ENCODE results near the gene SORL1-AS1.

The SORL1-AS1 gene

DNA sequence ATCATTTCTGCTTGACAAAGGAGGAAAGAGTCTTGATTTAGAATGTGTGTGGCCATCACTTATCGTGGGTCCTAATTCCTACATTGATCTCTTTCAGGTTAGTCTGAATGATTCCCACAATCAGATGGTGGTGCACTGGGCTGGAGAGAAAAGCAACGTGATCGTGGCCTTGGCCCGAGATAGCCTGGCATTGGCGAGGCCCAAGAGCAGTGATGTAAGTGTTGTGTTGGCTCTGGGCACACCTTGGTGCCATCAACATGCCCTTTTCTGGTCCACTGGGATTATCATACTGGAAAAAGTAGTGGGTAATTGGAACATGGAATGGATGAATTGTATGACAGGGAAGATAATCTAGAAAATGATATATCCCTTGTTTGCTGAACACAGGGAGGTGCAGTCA is 17.1 kb upstream of the SORL1-AS1 start:
- H3K4me2 ChIP-seq (ENCODE audit: low read length), result no peak overlapping the region
- TF ChIP-seq, protein P1, sequence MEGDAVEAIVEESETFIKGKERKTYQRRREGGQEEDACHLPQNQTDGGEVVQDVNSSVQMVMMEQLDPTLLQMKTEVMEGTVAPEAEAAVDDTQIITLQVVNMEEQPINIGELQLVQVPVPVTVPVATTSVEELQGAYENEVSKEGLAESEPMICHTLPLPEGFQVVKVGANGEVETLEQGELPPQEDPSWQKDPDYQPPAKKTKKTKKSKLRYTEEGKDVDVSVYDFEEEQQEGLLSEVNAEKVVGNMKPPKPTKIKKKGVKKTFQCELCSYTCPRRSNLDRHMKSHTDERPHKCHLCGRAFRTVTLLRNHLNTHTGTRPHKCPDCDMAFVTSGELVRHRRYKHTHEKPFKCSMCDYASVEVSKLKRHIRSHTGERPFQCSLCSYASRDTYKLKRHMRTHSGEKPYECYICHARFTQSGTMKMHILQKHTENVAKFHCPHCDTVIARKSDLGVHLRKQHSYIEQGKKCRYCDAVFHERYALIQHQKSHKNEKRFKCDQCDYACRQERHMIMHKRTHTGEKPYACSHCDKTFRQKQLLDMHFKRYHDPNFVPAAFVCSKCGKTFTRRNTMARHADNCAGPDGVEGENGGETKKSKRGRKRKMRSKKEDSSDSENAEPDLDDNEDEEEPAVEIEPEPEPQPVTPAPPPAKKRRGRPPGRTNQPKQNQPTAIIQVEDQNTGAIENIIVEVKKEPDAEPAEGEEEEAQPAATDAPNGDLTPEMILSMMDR (IDR thresholded peaks at IDR 0.05; ENCODE audit: low read depth, low read length), result no peak
- TF ChIP-seq EZH2phosphoT487 (IDR thresholded peaks at IDR 0.05; ENCODE audit: low read depth), result no peak
- H3K79me2 ChIP-seq (ENCODE audit: low read length), result peaks cover 96% of the 10 kb centered on the region
- peaks cover 96% of the 10 kb centered on the region for H4K20me1 ChIP-seq (ENCODE audit: insufficient read depth, low read length)
- peaks cover 34% of the 10 kb centered on the region for H3K4me1 ChIP-seq (ENCODE audit: low read length)
- H3K27me3 ChIP-seq (ENCODE audit: low read depth, low read length), result no peaks in the 10 kb centered on the region
- peaks cover 65% of the 10 kb centered on the region for H3K36me3 ChIP-seq (replicated peaks; ENCODE audit: low read depth, low read length)
- no peak overlapping the region for H3K9ac ChIP-seq (ENCODE audit: low read length)
- H2AFZ ChIP-seq (ENCODE audit: low read depth, low read length), result no peak overlapping the region
- no peak overlapping the region for H3K27ac ChIP-seq (ENCODE audit: low read length)
- H3K4me3 ChIP-seq (ENCODE audit: low read length), result no peak overlapping the region
- no peaks in the 10 kb centered on the region for H3K9me3 ChIP-seq (ENCODE audit: insufficient read depth, low read length)

DNA sequence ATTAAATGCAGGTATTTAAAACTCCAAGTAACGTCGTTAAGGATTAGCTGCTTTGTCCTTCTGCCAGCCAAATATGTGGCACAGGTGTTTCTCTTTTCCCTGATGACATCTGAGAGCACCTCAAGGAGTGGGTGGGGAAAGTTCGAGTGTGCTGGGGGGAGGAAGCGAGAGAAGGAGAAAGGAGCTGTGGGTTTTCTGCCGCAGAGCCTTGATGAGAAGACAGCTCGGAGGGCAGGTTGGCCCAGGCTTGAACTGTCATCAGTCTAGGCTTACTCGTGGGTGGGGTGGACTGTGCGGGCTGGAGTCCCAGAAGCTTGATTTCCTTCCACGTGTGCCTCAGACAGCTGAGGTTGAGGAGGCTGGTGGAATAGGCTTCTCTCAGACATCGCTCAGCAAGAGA is 15.2 kb upstream of the SORL1-AS1 start:
- Histone ChIP-seq H4K20me1 (ENCODE audit: insufficient read depth, low read length) (peaks cover 98% of the 10 kb centered on the region), H3K79me2 (ENCODE audit: low read length) (peaks cover 99% of the 10 kb centered on the region), H2AFZ (ENCODE audit: low read depth, low read length) (no peak overlapping the region), H3K9me3 (ENCODE audit: insufficient read depth, low read length) (no peaks in the 10 kb centered on the region), H3K4me3 (ENCODE audit: low read length) (no peak overlapping the region), H3K4me1 (ENCODE audit: low read length) (peaks cover 53% of the 10 kb centered on the region), H3K27me3 (ENCODE audit: low read depth, low read length) (no peaks in the 10 kb centered on the region), H3K9ac (ENCODE audit: low read length) (no peak overlapping the region), H3K4me2 (ENCODE audit: low read length) (peak overlapping the region; percentile 43), H3K27ac (ENCODE audit: low read length) (no peak overlapping the region), H3K36me3 (replicated peaks; ENCODE audit: low read depth, low read length) (peaks cover 53% of the 10 kb centered on the region)
- TF ChIP-seq, protein P1 (IDR thresholded peaks at IDR 0.05; ENCODE audit: low read depth, low read length), result no peak
- no peak for TF ChIP-seq EZH2phosphoT487 (IDR thresholded peaks at IDR 0.05; ENCODE audit: low read depth)

DNA sequence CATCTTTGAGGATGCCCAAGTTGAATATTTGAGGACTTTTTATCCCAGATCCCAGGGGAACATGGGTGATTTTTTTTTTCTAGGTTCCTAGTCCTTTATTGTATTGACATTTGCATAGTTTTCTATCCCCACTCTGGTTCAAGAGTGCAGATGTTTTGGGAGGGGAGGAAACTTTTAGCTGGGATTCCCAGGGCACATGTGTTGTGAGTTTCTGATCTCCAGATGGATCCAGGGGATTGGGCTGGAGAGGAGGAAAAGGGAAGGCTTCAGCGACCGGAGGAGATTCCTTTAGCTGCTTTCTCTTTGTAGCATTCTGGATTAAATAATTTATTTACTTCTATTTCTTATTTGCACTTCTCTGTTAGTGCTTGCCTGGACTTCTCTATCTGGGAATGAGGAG is 14.7 kb upstream of the SORL1-AS1 start:
- no peak for TF ChIP-seq EZH2phosphoT487 (IDR thresholded peaks at IDR 0.05; ENCODE audit: low read depth)
- TF ChIP-seq, protein P1 (IDR thresholded peaks at IDR 0.05; ENCODE audit: low read depth, low read length), result no peak
- H3K4me1 ChIP-seq (ENCODE audit: low read length), result peaks cover 58% of the 10 kb centered on the region

DNA sequence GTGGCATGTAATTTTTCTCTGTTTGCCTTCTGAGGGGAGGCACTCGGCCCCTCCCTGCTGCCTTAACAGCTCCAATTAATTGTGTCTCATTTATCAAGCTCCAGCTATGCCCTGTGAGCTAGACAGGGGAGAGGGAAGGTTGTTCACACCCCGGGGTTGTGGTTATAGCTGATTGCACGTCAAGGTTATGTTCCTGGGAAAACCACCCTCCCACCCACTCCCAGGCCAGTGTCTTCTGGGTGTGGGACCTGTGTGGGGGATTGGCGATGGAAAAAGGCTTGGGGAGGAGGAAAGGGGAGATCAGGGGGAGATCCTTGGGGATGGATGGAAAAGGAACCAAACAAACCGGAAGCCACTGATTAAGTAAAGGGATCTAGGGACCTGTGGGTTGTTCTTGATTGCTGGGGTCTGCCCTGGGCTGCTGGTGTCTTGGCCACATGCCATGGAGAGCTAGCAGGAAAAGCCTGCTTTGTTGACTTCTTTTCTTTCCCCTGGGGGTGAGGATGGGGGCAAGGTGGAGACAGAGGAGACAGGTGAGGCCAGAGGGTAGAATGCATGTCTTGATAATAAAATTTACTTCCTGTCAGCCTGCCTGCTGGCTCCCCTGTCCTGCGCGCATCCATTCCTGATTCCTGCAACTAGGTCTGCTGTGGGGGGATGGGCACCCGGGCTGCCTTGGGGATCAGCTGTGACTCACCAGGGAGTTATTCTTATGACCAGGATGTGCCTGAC is 13.5 kb upstream of the SORL1-AS1 start:
- peak overlapping the region; percentile 4; the same call in 1 of the 2 replicates for H3K4me3 ChIP-seq (ENCODE audit: low read length)
- peaks cover 71% of the 10 kb centered on the region for H3K4me1 ChIP-seq (ENCODE audit: low read length)
- no peaks in the 10 kb centered on the region for H3K9me3 ChIP-seq (ENCODE audit: insufficient read depth, low read length)
- H3K27ac ChIP-seq (ENCODE audit: low read length), result no peak overlapping the region
- H3K27me3 ChIP-seq (ENCODE audit: low read depth, low read length), result no peaks in the 10 kb centered on the region
- peaks cover 48% of the 10 kb centered on the region for H3K36me3 ChIP-seq (replicated peaks; ENCODE audit: low read depth, low read length)
- H3K9ac ChIP-seq (ENCODE audit: low read length), result no peak overlapping the region
- no peak for TF ChIP-seq EZH2phosphoT487 (IDR thresholded peaks at IDR 0.05; ENCODE audit: low read depth)
- TF ChIP-seq, protein P1 (IDR thresholded peaks at IDR 0.05; ENCODE audit: low read depth, low read length), result no peak
- H3K79me2 ChIP-seq (ENCODE audit: low read length), result peaks cover 100% of the 10 kb centered on the region
- H3K4me2 ChIP-seq (ENCODE audit: low read length), result peak overlapping the region; percentile 82
- peaks cover 96% of the 10 kb centered on the region for H4K20me1 ChIP-seq (ENCODE audit: insufficient read depth, low read length)
- no peak overlapping the region for H2AFZ ChIP-seq (ENCODE audit: low read depth, low read length)

More for the DNA sequence above, 14.7 kb upstream of the SORL1-AS1 start:
- H3K79me2 ChIP-seq (ENCODE audit: low read length), result peaks cover 100% of the 10 kb centered on the region
- no peaks in the 10 kb centered on the region for H3K27me3 ChIP-seq (ENCODE audit: low read depth, low read length)
- H3K27ac ChIP-seq (ENCODE audit: low read length), result no peak overlapping the region
- H3K4me3 ChIP-seq (ENCODE audit: low read length), result no peak overlapping the region
- peak overlapping the region; percentile 43 for H3K4me2 ChIP-seq (ENCODE audit: low read length)
- H4K20me1 ChIP-seq (ENCODE audit: insufficient read depth, low read length), result peaks cover 98% of the 10 kb centered on the region
- H2AFZ ChIP-seq (ENCODE audit: low read depth, low read length), result no peak overlapping the region
- H3K9ac ChIP-seq (ENCODE audit: low read length), result no peak overlapping the region
- H3K36me3 ChIP-seq (replicated peaks; ENCODE audit: low read depth, low read length), result peaks cover 52% of the 10 kb centered on the region
- H3K9me3 ChIP-seq (ENCODE audit: insufficient read depth, low read length), result no peaks in the 10 kb centered on the region

All from OCI-LY3 (cell line).